ENCODE measurements around the gene SDR39U1.
"Not testable (repeated sequence)": the region's sequence is repeated elsewhere in the genome, so short reads cannot be mapped to it uniquely, and the experiment has no call there.

SDR39U1 gene, protein sequence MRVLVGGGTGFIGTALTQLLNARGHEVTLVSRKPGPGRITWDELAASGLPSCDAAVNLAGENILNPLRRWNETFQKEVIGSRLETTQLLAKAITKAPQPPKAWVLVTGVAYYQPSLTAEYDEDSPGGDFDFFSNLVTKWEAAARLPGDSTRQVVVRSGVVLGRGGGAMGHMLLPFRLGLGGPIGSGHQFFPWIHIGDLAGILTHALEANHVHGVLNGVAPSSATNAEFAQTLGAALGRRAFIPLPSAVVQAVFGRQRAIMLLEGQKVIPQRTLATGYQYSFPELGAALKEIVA

DNA sequence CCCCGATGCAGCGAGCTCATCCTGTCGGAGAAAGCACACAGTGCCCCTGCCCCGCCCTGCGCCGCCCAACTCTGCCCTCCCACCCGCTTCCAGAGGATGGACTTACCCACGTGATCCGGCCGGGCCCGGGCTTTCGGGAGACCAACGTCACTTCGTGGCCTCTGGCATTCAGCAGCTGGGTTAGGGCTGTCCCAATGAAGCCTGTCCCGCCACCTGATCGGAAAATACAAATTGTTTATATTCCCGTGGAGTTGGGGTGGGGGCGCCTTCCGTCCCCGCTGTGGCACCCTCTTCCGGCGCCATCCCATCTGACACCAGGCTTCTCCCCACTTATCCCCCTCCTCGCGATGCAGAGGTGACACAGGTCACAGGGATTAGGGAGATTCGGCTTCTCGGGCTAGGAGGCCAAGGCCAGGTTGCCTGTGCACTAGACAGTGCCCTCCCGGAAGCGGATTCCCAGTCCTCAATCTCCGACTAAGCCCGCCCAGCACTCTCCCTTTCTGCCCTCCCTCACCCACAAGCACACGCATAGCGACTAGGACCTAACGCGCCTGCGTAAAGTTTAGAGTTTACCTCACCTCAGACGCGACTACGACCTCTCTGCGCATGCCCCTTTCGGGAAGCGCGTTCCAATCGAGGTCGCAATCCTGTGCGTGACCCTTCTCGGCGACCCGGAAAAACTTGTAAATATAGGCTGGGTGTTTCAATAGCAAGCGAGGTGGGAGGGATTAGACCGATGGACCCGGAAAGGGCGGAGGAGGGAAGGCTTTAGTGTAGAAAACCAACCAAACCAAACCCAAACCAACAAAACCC, at the start of gene SDR39U1:
Gene SDR39U1 (minus strand): TSS at position 537 of the 813 bp plus-strand sequence. CDS start 7 bp downstream, at position 530.
- TF ChIP-seq EZH2phosphoT487 (IDR thresholded peaks at IDR 0.05; ENCODE audit: borderline replicate concordance, low read length), result no peak
- TF ChIP-seq, protein P1, sequence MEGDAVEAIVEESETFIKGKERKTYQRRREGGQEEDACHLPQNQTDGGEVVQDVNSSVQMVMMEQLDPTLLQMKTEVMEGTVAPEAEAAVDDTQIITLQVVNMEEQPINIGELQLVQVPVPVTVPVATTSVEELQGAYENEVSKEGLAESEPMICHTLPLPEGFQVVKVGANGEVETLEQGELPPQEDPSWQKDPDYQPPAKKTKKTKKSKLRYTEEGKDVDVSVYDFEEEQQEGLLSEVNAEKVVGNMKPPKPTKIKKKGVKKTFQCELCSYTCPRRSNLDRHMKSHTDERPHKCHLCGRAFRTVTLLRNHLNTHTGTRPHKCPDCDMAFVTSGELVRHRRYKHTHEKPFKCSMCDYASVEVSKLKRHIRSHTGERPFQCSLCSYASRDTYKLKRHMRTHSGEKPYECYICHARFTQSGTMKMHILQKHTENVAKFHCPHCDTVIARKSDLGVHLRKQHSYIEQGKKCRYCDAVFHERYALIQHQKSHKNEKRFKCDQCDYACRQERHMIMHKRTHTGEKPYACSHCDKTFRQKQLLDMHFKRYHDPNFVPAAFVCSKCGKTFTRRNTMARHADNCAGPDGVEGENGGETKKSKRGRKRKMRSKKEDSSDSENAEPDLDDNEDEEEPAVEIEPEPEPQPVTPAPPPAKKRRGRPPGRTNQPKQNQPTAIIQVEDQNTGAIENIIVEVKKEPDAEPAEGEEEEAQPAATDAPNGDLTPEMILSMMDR (IDR thresholded peaks at IDR 0.05; ENCODE audit: low read depth, low read length, poor library complexity, severe bottlenecking), result peak; percentile 47
- Histone ChIP-seq H3K27me3 (ENCODE audit: control insufficient read depth, low read length) (no peaks in the 10 kb centered on the region), H3K9me3 (ENCODE audit: control insufficient read depth, insufficient read depth, low read length) (no peaks in the 10 kb centered on the region), H3K4me2 (ENCODE audit: low read length) (peak within 1 kb of the TSS; percentile 89), H3K79me2 (ENCODE audit: control insufficient read depth, low read length) (peaks cover 34% of the 10 kb centered on the region), H3K9me2 (replicated peaks; ENCODE audit: control insufficient read depth, low read length) (no peaks in the 10 kb centered on the region), H3F3A (ENCODE audit: control insufficient read depth, insufficient read depth) (peaks cover 3% of the 10 kb centered on the region; the same call in 1 of the 2 replicates), H3K4me1 (ENCODE audit: control insufficient read depth, low read length) (peaks cover 30% of the 10 kb centered on the region), H3K4me3 (ENCODE audit: low read length) (peak within 1 kb of the TSS; percentile 99), H4K20me1 (ENCODE audit: control insufficient read depth, insufficient read depth, low read depth, low read length) (no peaks in the 10 kb centered on the region), H3K36me3 (ENCODE audit: control insufficient read depth, low read length) (peaks cover 43% of the 10 kb centered on the region), H3K27ac (ENCODE audit: low read depth, low read length) (peak within 1 kb of the TSS; percentile 79)

DNA sequence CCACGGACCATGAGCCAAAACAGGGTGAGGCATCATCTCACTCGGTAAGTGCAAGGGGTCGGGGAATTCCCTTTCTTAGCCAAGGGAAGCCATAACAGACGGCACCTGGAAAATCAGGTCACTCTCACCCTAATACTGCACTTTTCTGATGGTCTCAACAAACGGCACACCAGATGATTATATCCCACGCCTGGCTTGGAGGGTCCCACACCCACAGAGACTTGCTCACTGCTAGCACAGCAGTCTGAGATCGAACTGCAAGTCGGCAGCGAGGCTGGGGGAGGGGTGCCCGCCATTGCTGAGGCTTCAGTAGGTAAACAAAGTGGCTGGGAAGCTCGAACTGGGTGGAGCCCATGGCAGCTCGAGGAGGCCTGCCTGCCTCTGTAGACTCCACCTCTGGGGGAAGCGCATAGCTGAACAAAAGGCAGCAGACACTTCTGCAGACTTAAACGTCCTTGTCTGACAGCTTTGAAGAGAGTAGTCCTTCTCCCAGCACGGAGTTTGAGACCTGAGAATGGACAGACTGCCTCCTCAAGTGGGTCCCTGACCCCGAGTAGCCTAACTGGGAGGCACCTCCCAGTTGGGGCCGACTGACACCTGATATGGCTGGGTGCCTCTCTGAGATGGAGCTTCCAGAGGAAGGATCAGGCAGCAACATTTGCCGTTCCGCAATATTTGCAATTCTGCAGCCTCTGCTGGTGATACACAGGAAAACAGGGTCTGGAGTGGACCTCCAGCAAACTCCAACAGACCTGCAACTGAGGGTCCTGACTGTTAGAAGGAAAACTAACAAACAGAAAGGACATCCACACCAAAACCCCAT, 49.2 kb upstream of the SDR39U1 start:
- H3K36me3 ChIP-seq (ENCODE audit: control insufficient read depth, low read length); H3K27ac ChIP-seq (ENCODE audit: low read depth, low read length); H3K9me3 ChIP-seq (ENCODE audit: control insufficient read depth, insufficient read depth, low read length); H3K27me3 ChIP-seq (ENCODE audit: control insufficient read depth, low read length); H3K79me2 ChIP-seq (ENCODE audit: control insufficient read depth, low read length); H4K20me1 ChIP-seq (ENCODE audit: control insufficient read depth, insufficient read depth, low read depth, low read length); H3F3A ChIP-seq (ENCODE audit: control insufficient read depth, insufficient read depth); H3K9me2 ChIP-seq (replicated peaks; ENCODE audit: control insufficient read depth, low read length); H3K4me3 ChIP-seq (ENCODE audit: low read length); H3K4me1 ChIP-seq (ENCODE audit: control insufficient read depth, low read length); H3K4me2 ChIP-seq (ENCODE audit: low read length): not testable (repeated sequence)

DNA sequence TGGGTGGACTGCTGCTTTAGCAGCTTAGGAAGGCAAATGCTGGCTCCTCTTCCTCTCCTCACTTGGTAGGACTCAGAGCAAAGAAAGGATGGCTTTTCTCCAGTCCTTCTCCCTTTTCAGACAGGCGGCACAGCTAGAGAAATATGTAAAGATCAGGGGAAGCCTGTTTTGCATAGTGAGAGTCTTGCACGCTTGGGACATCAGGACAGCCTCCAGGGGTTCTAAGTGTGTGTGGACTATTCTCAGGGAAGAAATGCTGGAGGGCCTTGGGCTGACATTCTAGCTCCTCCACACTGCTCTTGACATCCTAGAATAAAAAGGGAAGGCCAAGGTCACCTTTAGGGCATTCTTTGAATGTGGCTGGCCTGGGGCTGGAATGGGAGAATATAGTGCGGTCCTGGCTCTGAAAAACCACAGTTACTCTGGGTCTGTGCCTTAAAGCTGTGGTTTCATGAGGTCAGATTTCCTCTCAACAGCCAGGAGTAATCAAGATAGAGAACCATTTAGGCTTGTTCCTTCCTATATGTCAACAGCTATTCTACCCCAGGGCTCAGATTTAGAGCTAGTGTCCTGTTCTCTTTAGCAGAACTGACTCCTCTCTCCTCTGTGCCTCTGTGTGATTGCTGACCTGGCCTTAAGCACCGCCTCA, 41.2 kb upstream of the SDR39U1 start:
- TF ChIP-seq, protein P1 (IDR thresholded peaks at IDR 0.05; ENCODE audit: low read depth, low read length, poor library complexity, severe bottlenecking), result no peak
- TF ChIP-seq EZH2phosphoT487 (IDR thresholded peaks at IDR 0.05; ENCODE audit: borderline replicate concordance, low read length), result no peak
- H3K4me3 ChIP-seq (ENCODE audit: low read length), result no peak overlapping the region
- no peaks in the 10 kb centered on the region for H4K20me1 ChIP-seq (ENCODE audit: control insufficient read depth, insufficient read depth, low read depth, low read length)
- no peaks in the 10 kb centered on the region for H3K9me3 ChIP-seq (ENCODE audit: control insufficient read depth, insufficient read depth, low read length)
- H3K36me3 ChIP-seq (ENCODE audit: control insufficient read depth, low read length), result no peaks in the 10 kb centered on the region
- H3F3A ChIP-seq (ENCODE audit: control insufficient read depth, insufficient read depth), result no peaks in the 10 kb centered on the region
- H3K9me2 ChIP-seq (replicated peaks; ENCODE audit: control insufficient read depth, low read length), result no peaks in the 10 kb centered on the region
- H3K4me2 ChIP-seq (ENCODE audit: low read length), result no peak overlapping the region
- H3K4me1 ChIP-seq (ENCODE audit: control insufficient read depth, low read length), result peaks cover 10% of the 10 kb centered on the region
- no peaks in the 10 kb centered on the region for H3K27me3 ChIP-seq (ENCODE audit: control insufficient read depth, low read length)
- no peak overlapping the region for H3K27ac ChIP-seq (ENCODE audit: low read depth, low read length)
- no peaks in the 10 kb centered on the region for H3K79me2 ChIP-seq (ENCODE audit: control insufficient read depth, low read length)

DNA sequence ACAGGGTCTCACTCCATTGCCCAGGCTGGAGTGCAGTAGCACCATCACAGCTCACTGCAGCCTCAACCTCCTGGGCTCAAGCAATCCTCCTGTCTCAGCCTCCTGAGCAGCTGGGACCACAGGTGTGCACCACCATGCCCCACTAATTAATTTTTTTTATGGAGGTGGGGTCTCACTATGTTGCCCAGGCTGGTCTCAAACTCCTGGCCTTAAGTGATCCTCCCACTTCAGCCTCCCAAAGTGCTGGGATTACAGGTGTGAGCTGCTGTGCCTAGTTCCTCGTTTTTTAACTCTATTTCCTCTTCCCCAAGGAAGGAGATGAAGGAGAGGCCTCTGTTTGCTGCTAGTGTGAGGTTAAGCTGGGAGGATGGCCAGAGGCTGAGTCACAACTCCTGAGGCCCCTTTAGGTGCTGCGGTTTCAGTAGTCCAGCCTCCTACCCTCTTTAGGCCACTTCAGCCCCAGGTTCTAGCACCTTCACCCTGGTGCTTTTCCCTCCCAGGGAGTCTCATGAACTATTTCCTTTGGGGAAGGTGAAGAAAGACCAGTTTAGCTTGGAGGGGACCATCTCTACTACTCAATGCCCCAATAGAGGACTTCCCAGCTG, 40.2 kb upstream of the SDR39U1 start:
- not testable (repeated sequence) for H3F3A ChIP-seq (ENCODE audit: control insufficient read depth, insufficient read depth); H3K4me2 ChIP-seq (ENCODE audit: low read length); H4K20me1 ChIP-seq (ENCODE audit: control insufficient read depth, insufficient read depth, low read depth, low read length); H3K36me3 ChIP-seq (ENCODE audit: control insufficient read depth, low read length); H3K27ac ChIP-seq (ENCODE audit: low read depth, low read length); H3K4me3 ChIP-seq (ENCODE audit: low read length); H3K27me3 ChIP-seq (ENCODE audit: control insufficient read depth, low read length); H3K79me2 ChIP-seq (ENCODE audit: control insufficient read depth, low read length); H3K9me3 ChIP-seq (ENCODE audit: control insufficient read depth, insufficient read depth, low read length); H3K9me2 ChIP-seq (replicated peaks; ENCODE audit: control insufficient read depth, low read length)
- H3K4me1 ChIP-seq (ENCODE audit: control insufficient read depth, low read length), result peaks cover 10% of the 10 kb centered on the region
